CD14-positive monocyte (primary cell): ENCODE results near the gene NBAS. TPM values are rescaled to one million over a fixed set of nuclear protein-coding genes. Genes with fewer than 3 reads are reported as not detected.

ENCODE experiments used
- DNase-seq, 3 donors: peaks; one replicate each; pipeline ENCODE4 v3.0.0-alpha.2; 2011 to 2022
- H2AFZ ChIP-seq: 2 replicates; pipeline ENCODE4 v1.6.0; 2012; ENCODE audit warnings: mild to moderate bottlenecking, low read depth, low read length, inconsistent platforms; ENCODE audit not compliant: insufficient read depth, poor library complexity, severe bottlenecking
- H3K27ac ChIP-seq, 2 donors: 1 replicate in 1 of 2; 2 replicates in 1 of 2; pipeline ENCODE4 v1.5.1; 2012 to 2013; ENCODE audit warnings: low read length in 2 of 2, control low read depth in 1 of 2, inconsistent platforms in 1 of 2, low read depth in 1 of 2, mild to moderate bottlenecking in 1 of 2
- H3K27me3 ChIP-seq, 2 donors: one replicate each; pipeline versions ENCODE4 v1.6.0 to v1.6.1; 2011 to 2013; ENCODE audit warnings: low read length in 2 of 2; ENCODE audit not compliant: control insufficient read depth in 2 of 2, insufficient read depth in 2 of 2
- H3K36me3 ChIP-seq, 2 donors: replicated peaks in 1 of 2; 1 replicate in 1 of 2; 2 replicates in 1 of 2; pipeline versions ENCODE4 v1.5.1 to v1.6.1; 2012 to 2013; ENCODE audit warnings: low read length in 2 of 2, control low read depth in 1 of 2, inconsistent platforms in 1 of 2, mild to moderate bottlenecking in 1 of 2; ENCODE audit not compliant: insufficient read depth in 2 of 2, control insufficient read depth in 1 of 2
- H3K4me1 ChIP-seq, 2 donors: 1 replicate in 1 of 2; 2 replicates in 1 of 2; pipeline versions ENCODE4 v1.5.1 to v1.6.1; 2012 to 2013; ENCODE audit warnings: low read length in 2 of 2, control low read depth in 1 of 2, inconsistent platforms in 1 of 2, mild to moderate bottlenecking in 1 of 2, moderate library complexity in 1 of 2; ENCODE audit not compliant: insufficient read depth in 2 of 2, control insufficient read depth in 1 of 2
- H3K4me2 ChIP-seq: replicated peaks from 2 replicates; pipeline ENCODE3; 2012; ENCODE audit warnings: low read length, moderate library complexity, mild to moderate bottlenecking; ENCODE audit not compliant: poor library complexity, severe bottlenecking; ENCODE audit errors: extremely low read depth
- H3K4me3 ChIP-seq, 3 experiments: fragments of 200-600 bp in 1 of 3; sonication (generic) in 1 of 3; replicated peaks in 1 of 3; 1 replicate in 2 of 3; 2 replicates in 1 of 3; pipeline ENCODE4 v1.5.1; 2011 to 2013; ENCODE audit warnings: low read length in 3 of 3, mild to moderate bottlenecking in 3 of 3, control low read depth in 2 of 3, low read depth in 2 of 3, inconsistent platforms in 1 of 3, moderate library complexity in 1 of 3
- H3K79me2 ChIP-seq: 2 replicates; pipeline ENCODE4 v1.6.0; 2012; ENCODE audit warnings: mild to moderate bottlenecking, control low read depth, inconsistent platforms, low read length, moderate library complexity; ENCODE audit not compliant: insufficient read depth
- H3K9ac ChIP-seq: 2 replicates; pipeline ENCODE4 v1.6.0; 2017; ENCODE audit warnings: low read length, mild to moderate bottlenecking; ENCODE audit not compliant: insufficient read depth, poor library complexity, severe bottlenecking
- H3K9me3 ChIP-seq, 2 donors: replicated peaks in 1 of 2; 1 replicate in 1 of 2; 2 replicates in 1 of 2; pipeline versions ENCODE4 v1.5.1 to v1.6.1; 2012 to 2013; ENCODE audit warnings: low read length in 2 of 2, control low read depth in 1 of 2; ENCODE audit not compliant: control insufficient read depth in 1 of 2, insufficient read depth in 1 of 2
- H4K20me1 ChIP-seq: 2 replicates; pipeline ENCODE4 v1.6.0; 2012; ENCODE audit warnings: mild to moderate bottlenecking, low read length, control low read depth, moderate library complexity; ENCODE audit not compliant: insufficient read depth
- H3K27ac Mint-ChIP-seq, 7 donors: one replicate each; pipeline ENCODE4 v1.8.0; 2020; ENCODE audit warnings: mild to moderate bottlenecking in 7 of 7, mixed read lengths in 7 of 7, moderate library complexity in 6 of 7, inconsistent platforms in 2 of 7
- H3K27me3 Mint-ChIP-seq, 3 donors: one replicate each; pipeline ENCODE4 v1.8.0; 2021 to 2022; ENCODE audit warnings: low read depth in 3 of 3, mild to moderate bottlenecking in 3 of 3, mixed read lengths in 3 of 3, moderate library complexity in 3 of 3, inconsistent platforms in 1 of 3
- H3K36me3 Mint-ChIP-seq, 2 donors: one replicate each; pipeline ENCODE4 v1.8.0; 2020; ENCODE audit warnings: mixed read lengths in 2 of 2, inconsistent platforms in 1 of 2, mild to moderate bottlenecking in 1 of 2
- H3K4me1 Mint-ChIP-seq: one replicate; pipeline ENCODE4 v1.8.0; 2020; ENCODE audit warnings: mild to moderate bottlenecking, mixed read lengths
- H3K4me3 Mint-ChIP-seq, 2 donors: one replicate each; pipeline ENCODE4 v1.8.0; 2020; ENCODE audit warnings: mild to moderate bottlenecking in 2 of 2, mixed read lengths in 2 of 2, moderate library complexity in 1 of 2
- H3K9me3 Mint-ChIP-seq, 7 donors: one replicate each; pipeline ENCODE4 v1.8.0; 2020 to 2022; ENCODE audit warnings: mixed read lengths in 7 of 7, mild to moderate bottlenecking in 6 of 7, moderate library complexity in 6 of 7, inconsistent platforms in 2 of 7
- WGBS: methylation state at CpG from one replicate; pipeline ENCODE4 v1.1.5; 2013; ENCODE audit warnings: missing lambda C conversion rate; ENCODE audit not compliant: insufficient coverage; 5-methylcytosine and 5-hydroxymethylcytosine counted together
- intact Hi-C, 2 donors: fragments of 100-400 bp; cut with micrococcal nuclease; formaldehyde crosslinking; loops; one replicate each; pipeline versions ENCODE4 v1.15.0 to v1.15.1; 2023
- polyA plus RNA-seq, 3 donors: library from polyadenylated mRNA; depleted of rRNA in 1 of 3; unstranded in 2 of 3; stranded (reverse) in 1 of 3; fragments of 300-500 nt in 2 of 3; fragments of >200 nt in 1 of 3; fragmentation: Illumina TruSeq in 2 of 3; gene quantifications; 1 replicate in 2 of 3; 2 replicates in 1 of 3; pipeline ENCODE4 v1.2.3, GENCODE V29; 2012 to 2021
- TF ChIP-seq, protein P1 (sequence below): fragments of 200-600 bp; IDR thresholded peaks from one replicate; pipeline ENCODE4 v1.8.0; 2022; ENCODE audit warnings: antibody characterized with exemption, mild to moderate bottlenecking

The NBAS gene
- polyA plus RNA-seq, 3 donors = 8.9 to 10.9 (median 8.9) TPM

DNA sequence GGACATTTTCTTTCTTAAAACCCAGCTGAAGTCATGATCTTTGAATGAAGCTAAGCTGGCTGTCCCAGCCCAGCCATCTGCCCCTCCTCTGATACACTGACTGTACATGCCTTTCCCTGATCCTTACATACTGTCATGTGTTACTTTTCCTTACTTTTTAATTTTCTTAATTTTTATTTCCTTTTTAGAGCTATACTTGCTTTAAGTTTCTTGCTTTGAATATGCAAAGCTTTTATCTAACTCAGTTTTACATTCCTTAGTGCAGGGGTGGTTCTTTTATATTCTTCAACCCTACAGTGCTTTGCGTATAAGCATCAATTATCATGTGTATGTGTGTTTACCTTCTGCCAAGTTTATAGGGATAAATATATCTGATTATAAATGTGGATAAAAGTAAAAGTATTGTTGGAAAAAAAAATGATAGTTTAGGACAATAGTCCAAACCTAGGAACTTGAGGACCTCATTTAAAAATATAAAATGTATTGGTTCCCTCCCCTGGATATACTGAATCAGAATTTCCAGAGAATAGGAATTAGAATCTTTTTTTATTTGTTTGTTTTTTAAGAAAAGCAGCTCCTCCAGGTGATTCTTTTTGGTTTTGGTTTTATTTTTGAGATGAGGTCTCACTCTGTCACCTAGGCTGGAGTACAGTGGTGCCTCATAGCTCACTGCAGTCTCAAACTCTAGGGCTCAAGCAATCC, 48.4 kb upstream of the NBAS start:
- DNase-seq = no peak
- Histone ChIP-seq H2AFZ (no peak overlapping the region), H3K27ac (no peak overlapping the region), H3K4me2 (no peak overlapping the region), H3K9ac (no peak overlapping the region), H3K4me1 (no peaks in the 10 kb centered on the region), H3K9me3 (no peaks in the 10 kb centered on the region), H3K36me3 (peaks cover 73 to 76% of the 10 kb centered on the region in 2 donors), H3K79me2 (no peaks in the 10 kb centered on the region), H3K27me3 (no peaks in the 10 kb centered on the region), H4K20me1 (no peaks in the 10 kb centered on the region), H3K4me3 (no peak overlapping the region)
- Mint-ChIP-seq H3K9me3 (no peaks in the 10 kb centered on the region), H3K27ac (no peak overlapping the region), H3K27me3 (no peaks in the 10 kb centered on the region), H3K4me1 (no peaks in the 10 kb centered on the region), H3K36me3 (peaks cover 56 to 85% of the 10 kb centered on the region in 2 donors), H3K4me3 (no peak overlapping the region)
- no CpG with 5 or more reads among the region's 1 CpG for WGBS
- intact Hi-C loops = no loop called here
- TF ChIP-seq, protein P1, sequence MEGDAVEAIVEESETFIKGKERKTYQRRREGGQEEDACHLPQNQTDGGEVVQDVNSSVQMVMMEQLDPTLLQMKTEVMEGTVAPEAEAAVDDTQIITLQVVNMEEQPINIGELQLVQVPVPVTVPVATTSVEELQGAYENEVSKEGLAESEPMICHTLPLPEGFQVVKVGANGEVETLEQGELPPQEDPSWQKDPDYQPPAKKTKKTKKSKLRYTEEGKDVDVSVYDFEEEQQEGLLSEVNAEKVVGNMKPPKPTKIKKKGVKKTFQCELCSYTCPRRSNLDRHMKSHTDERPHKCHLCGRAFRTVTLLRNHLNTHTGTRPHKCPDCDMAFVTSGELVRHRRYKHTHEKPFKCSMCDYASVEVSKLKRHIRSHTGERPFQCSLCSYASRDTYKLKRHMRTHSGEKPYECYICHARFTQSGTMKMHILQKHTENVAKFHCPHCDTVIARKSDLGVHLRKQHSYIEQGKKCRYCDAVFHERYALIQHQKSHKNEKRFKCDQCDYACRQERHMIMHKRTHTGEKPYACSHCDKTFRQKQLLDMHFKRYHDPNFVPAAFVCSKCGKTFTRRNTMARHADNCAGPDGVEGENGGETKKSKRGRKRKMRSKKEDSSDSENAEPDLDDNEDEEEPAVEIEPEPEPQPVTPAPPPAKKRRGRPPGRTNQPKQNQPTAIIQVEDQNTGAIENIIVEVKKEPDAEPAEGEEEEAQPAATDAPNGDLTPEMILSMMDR = no peak

DNA sequence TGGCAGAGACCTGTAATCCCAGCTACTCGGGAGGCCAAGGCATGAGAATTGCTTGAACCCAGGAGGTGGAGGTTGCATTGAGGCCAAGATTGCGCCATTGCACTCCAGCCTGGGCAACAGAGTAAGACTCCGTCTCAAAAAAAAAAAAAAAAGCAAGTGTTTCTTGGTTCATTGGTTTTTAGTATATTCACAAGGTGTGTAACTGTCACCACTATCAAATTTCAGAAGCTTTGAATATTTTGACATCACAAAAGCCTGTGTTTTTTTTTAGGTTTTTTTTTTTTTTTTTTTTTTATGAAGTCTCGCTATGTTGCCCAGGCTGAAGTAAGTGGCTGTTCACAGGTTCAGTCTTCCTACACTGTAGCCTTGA, 47.2 kb upstream of the NBAS start:
- TF ChIP-seq, protein P1 = no peak
- Histone ChIP-seq H3K9me3 (no peaks in the 10 kb centered on the region), H3K4me2 (no peak overlapping the region), H3K27ac (no peak overlapping the region), H3K79me2 (no peaks in the 10 kb centered on the region), H4K20me1 (no peaks in the 10 kb centered on the region), H3K27me3 (no peaks in the 10 kb centered on the region), H3K4me3 (no peak overlapping the region), H2AFZ (no peak overlapping the region), H3K9ac (no peak overlapping the region), H3K36me3 (peaks cover 76 to 77% of the 10 kb centered on the region in 2 donors), H3K4me1 (no peaks in the 10 kb centered on the region)
- H3K4me1 Mint-ChIP-seq = no peaks in the 10 kb centered on the region
- WGBS = 100% methylated on average over 1 of the region's 4 CpGs
- H3K4me3 Mint-ChIP-seq = no peak overlapping the region
- no peak overlapping the region for H3K27ac Mint-ChIP-seq
- intact Hi-C loops = no loop called here
- no peaks in the 10 kb centered on the region for H3K9me3 Mint-ChIP-seq
- peaks cover 63 to 85% of the 10 kb centered on the region in 2 donors for H3K36me3 Mint-ChIP-seq
- DNase-seq = no peak
- H3K27me3 Mint-ChIP-seq = no peaks in the 10 kb centered on the region
